Ovary (tissue), 9 donors: ENCODE data around the gene FOXO6. TPM values are rescaled to one million over a fixed set of nuclear protein-coding genes. Genes with fewer than 3 reads are reported as not detected.
"Not testable (repeated sequence)": the region's sequence is repeated elsewhere in the genome, so short reads cannot be mapped to it uniquely, and the experiment has no call there.

Experiments
- DNase-seq, 5 donors: peaks; one replicate each; pipeline ENCODE4 v3.0.0-alpha.2; 2019 to 2020
- H3K27ac ChIP-seq, 2 donors: fragments of 200-600 bp; one replicate each; pipeline versions ENCODE4 v1.5.1 to v1.8.0; 2019 to 2022
- H3K27me3 ChIP-seq: fragments of 200-600 bp; one replicate; pipeline ENCODE4 v1.8.0; 2022
- H3K36me3 ChIP-seq: fragments of 200-600 bp; sonication (generic); one replicate; pipeline ENCODE4 v1.5.1; 2019
- H3K4me1 ChIP-seq: one replicate; pipeline ENCODE4 v1.8.1; 2013; ENCODE audit warnings: mild to moderate bottlenecking, moderate library complexity; ENCODE audit not compliant: insufficient read depth
- H3K4me3 ChIP-seq: fragments of 200-600 bp; sonication (generic); one replicate; pipeline ENCODE4 v1.5.1; 2017
- H3K9me3 ChIP-seq, 2 donors: fragments of 200-600 bp in 1 of 2; sonication (generic) in 1 of 2; one replicate each; pipeline versions ENCODE4 v1.5.1 to v1.8.1; 2013 to 2019; ENCODE audit warnings: mild to moderate bottlenecking in 1 of 2, moderate library complexity in 1 of 2
- EP300 ChIP-seq: sonication (generic); formaldehyde crosslinking; IDR thresholded peaks from one replicate; pipeline ENCODE4 v1.6.1; 2017; ENCODE audit warnings: antibody characterized with exemption
- POLR2A ChIP-seq: fragments of 450-650 bp; IDR thresholded peaks from one replicate; pipeline ENCODE4 v1.6.1; 2017; ENCODE audit warnings: antibody characterized with exemption, mild to moderate bottlenecking, moderate library complexity
- WGBS, 3 donors: extraction: QIAGEN DNeasy Blood & Tissue Kit in 1 of 3; methylation state at CpG; one replicate each; pipeline versions ENCODE4 v1.1.5 to v1.1.7; 2013 to 2017; 5-methylcytosine and 5-hydroxymethylcytosine counted together
- intact Hi-C, 4 donors: fragments of 100-400 bp; cut with DNase I; formaldehyde crosslinking; loops; one replicate each; pipeline versions ENCODE4 v1.11.0 to v1.15.1; 2022 to 2023
- polyA plus RNA-seq, 2 donors: library from polyadenylated mRNA; stranded (reverse); fragments of 200-250 nt in 1 of 2; fragments of 350-450 nt in 1 of 2; fragmentation: Illumina TruSeq in 1 of 2; extraction: RNeasy Lipid Tissue Mini Kit (QIAGEN cat#74804) in 1 of 2; gene quantifications; one replicate each; pipeline ENCODE4 v1.2.3, GENCODE V29; 2013 to 2014
- total RNA-seq, 7 donors: library from RNA; depleted of rRNA in 2 of 7; stranded (reverse); fragments of >200 nt in 2 of 7; fragmentation: NEBNext Ultra II Directional in 3 of 7; extraction: Animal tissue kit (Norgen Biotek cat#: 25700) in 3 of 7; gene quantifications; one replicate each; pipeline versions ENCODE4 v1.1.0 to v1.2.4, GENCODE V29; 2016 to 2023
- TF ChIP-seq, protein P1 (sequence below), 3 donors: fragments of 450-650 bp in 2 of 3; fragments of 200-600 bp in 1 of 3; IDR thresholded peaks; one replicate each; pipeline versions ENCODE4 v1.5.1 to v1.8.0; 2016 to 2022; ENCODE audit warnings: antibody characterized with exemption in 3 of 3, mild to moderate bottlenecking in 1 of 3
- donor health status: DM: no; HTN: no; CAD: no; lungs with moderate emphysema.
- donor health status: DM: no; HTN: no; CAD: no.
- donor health status: Bipolar disorder and iron deficiency.
- donor health status: DM: yes; HTN: yes; CAD: no.
- donor health status: DM: no; HTN: no; CAD: no.
- donor health status: DM: yes; HTN: yes; CAD: no.

FOXO6 gene
- total and polyA plus RNA-seq, 9 donors, result 0.90 to 18.9 (median 6.1) TPM

DNA sequence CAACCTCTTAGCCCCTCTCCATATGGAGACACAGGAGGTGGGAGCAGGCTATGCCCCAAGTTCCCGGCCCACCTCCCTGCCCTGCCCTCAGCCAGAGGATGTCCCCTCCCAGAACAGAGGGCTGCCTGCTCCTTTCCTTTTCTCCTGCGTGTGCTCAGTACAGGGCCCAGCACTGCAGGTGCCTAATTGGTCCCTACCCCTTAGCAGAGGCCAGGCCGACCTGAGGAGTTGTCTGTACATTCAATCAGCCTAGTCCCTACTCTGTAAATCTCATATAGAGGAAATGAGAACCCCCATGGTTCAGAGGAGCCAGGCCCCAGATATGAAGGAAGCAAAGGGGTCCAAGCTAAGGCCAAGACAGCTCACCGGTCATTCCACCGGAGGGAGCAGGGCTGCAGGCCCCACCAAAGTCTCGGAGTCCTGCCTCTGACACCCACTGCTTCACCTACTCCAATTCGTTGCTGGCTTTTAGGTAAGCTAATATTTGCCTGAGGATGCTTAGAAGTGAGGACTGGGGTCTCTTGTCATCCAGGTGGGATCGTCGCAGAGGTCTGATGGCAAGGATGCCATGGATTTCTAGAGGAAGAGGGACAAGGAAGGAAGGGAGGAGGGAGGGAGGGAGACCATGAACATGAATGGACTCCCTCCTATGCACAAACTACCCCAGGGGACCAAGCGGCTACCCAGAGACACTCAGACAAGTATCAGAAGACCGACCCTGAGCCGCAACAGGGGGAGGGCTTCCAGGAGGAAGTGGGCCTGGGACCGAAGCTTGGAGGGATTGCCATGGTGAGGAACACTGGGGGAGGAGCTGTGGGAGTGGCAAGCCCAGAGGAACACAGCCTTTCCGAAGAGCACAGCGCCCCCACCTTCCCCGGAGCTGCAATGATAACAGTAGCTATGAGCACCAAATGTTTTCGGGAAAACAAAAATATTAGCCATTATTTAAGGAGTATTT lies 30.4 kb upstream of the FOXO6 start:
- DNase-seq, result no peak
- no peaks in the 10 kb centered on the region for H3K9me3 ChIP-seq
- intact Hi-C loops, result no loop called here
- no peak overlapping the region for H3K27ac ChIP-seq
- TF ChIP-seq POLR2A, result no peak
- no peak for TF ChIP-seq EP300
- TF ChIP-seq, protein P1, sequence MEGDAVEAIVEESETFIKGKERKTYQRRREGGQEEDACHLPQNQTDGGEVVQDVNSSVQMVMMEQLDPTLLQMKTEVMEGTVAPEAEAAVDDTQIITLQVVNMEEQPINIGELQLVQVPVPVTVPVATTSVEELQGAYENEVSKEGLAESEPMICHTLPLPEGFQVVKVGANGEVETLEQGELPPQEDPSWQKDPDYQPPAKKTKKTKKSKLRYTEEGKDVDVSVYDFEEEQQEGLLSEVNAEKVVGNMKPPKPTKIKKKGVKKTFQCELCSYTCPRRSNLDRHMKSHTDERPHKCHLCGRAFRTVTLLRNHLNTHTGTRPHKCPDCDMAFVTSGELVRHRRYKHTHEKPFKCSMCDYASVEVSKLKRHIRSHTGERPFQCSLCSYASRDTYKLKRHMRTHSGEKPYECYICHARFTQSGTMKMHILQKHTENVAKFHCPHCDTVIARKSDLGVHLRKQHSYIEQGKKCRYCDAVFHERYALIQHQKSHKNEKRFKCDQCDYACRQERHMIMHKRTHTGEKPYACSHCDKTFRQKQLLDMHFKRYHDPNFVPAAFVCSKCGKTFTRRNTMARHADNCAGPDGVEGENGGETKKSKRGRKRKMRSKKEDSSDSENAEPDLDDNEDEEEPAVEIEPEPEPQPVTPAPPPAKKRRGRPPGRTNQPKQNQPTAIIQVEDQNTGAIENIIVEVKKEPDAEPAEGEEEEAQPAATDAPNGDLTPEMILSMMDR (IDR thresholded peaks at IDR 0.05), result no peak
- no peaks in the 10 kb centered on the region for H3K36me3 ChIP-seq
- no peak overlapping the region for H3K4me3 ChIP-seq
- no peaks in the 10 kb centered on the region for H3K27me3 ChIP-seq
- no peaks in the 10 kb centered on the region for H3K4me1 ChIP-seq
- WGBS, 3 donors, result 55 to 69% (median 61%) methylated on average over 17 of the region's 17 CpGs

DNA sequence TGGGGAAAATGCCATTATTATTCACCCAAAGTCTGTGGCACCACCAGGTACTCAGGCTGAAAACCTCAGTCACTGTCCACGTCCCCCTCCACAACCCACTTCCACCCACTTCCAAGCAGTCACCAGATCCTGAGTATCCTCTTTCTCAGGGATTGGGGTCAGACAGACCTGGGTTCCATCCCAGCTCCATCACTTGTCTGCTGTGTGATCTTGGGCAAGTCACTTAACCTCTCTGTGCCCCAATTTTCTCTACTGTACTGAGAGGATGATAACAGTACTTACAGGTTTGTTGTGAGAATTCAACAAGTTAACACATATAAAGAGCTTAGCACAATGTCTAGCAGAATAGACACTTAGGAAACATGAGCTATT lies 29.7 kb upstream of the FOXO6 start:
- Histone ChIP-seq H3K9me3 (no peaks in the 10 kb centered on the region), H3K27me3 (no peaks in the 10 kb centered on the region), H3K27ac (no peak overlapping the region), H3K4me1 (no peaks in the 10 kb centered on the region), H3K4me3 (no peak overlapping the region), H3K36me3 (no peaks in the 10 kb centered on the region)
- TF ChIP-seq POLR2A (no peak), EP300 (no peak)
- TF ChIP-seq, protein P1 (IDR thresholded peaks at IDR 0.05), result no peak
- no peak for DNase-seq
- WGBS, 3 donors, result 48 to 68% (median 63%) methylated on average over 1 of the region's 1 CpG
- intact Hi-C loops, result no loop called here

DNA sequence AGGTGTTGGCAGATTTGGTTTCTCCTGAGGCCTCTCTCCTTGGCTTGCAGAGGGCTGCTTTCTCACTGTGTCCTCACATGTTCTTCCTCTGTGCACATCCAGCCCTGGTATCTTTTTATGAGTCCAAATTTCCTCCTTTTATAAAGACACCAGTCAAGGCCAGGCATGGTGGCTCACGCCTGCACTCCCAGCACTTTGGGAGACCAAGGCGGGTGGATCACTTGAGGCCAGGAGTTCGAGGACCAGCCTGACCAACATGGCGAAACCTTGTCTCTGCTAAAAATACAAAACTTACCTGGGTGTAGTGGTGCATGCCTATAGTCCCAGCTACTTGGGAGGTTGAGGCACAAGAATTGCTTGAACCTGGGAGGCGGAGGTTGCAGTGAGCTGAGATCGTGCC lies 29.1 kb upstream of the FOXO6 start:
- H3K4me1 ChIP-seq, H3K27ac ChIP-seq, H3K36me3 ChIP-seq, H3K4me3 ChIP-seq, intact Hi-C loops, H3K27me3 ChIP-seq, H3K9me3 ChIP-seq: not testable (repeated sequence)
- peak in 1 of 5 donors; percentile 1 for DNase-seq
- WGBS, 3 donors, result 92 to 96% (median 95%) methylated on average over 6 of the region's 6 CpGs

DNA sequence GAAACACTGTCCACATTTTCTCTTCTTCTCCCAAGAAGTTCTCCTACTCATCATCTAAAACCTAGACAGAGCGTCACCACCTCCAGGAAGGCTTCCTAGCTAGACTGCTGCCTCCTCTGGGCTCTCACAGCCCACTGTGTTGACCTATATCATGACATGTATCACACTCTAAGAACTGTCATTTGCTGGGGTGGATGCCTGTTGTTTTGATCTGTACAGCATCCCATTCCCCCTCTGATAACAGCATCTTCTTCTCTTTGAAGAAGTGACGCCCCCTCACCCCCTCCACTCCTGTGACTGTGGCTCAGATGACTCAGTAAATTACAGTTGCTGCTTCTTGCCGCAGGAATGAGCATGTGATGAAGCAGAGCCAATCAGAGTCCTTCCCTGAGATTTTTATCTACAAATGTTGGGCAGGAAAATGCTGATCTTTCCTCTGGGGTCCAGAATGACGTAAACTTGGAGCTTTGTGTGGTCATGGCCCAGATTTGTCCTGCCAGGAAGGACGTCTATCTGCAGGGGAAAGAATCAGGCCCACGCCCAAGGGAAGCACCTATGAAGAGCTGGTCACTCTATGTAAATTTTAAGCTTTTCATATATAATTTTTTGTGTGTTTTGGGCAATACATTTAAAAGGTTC lies 28.0 kb upstream of the FOXO6 start:
- no peaks in the 10 kb centered on the region for H3K9me3 ChIP-seq
- intact Hi-C loops, result no loop called here
- TF ChIP-seq POLR2A (no peak), EP300 (no peak)
- TF ChIP-seq, protein P1 (IDR thresholded peaks at IDR 0.05), result no peak
- H3K4me3 ChIP-seq, result no peak overlapping the region
- WGBS, 3 donors, result 50 to 61% (median 55%) methylated on average over 6 of the region's 6 CpGs
- no peaks in the 10 kb centered on the region for H3K36me3 ChIP-seq
- DNase-seq, result peak in 1 of 5 donors; percentile 0
- no peaks in the 10 kb centered on the region for H3K27me3 ChIP-seq
- H3K4me1 ChIP-seq, result no peaks in the 10 kb centered on the region
- H3K27ac ChIP-seq, result no peak overlapping the region

DNA sequence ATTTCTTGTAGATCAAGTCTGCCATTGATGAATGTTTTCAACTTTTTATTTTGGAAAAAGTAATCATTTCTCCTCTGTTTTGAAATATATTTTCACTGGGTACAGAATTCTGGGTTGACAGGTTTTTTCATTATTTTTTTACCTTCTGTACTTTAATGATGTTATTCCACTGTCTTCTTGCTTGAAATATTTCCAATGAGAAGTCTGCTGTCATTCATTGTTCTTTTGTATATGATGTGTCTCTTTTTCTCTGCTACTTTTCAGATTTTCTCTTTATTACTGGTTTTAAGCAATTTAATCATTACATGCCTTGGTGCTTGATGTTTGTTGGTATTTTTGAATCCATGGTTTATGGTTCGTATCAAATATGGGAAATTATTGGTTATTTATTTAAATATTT lies 22.4 kb upstream of the FOXO6 start:
- 85 to 92% (median 91%) methylated on average over 1 of the region's 1 CpG for WGBS, 3 donors
- Histone ChIP-seq H3K27me3 (no peaks in the 10 kb centered on the region), H3K27ac (no peak overlapping the region), H3K36me3 (no peaks in the 10 kb centered on the region), H3K9me3 (no peaks in the 10 kb centered on the region), H3K4me1 (no peaks in the 10 kb centered on the region), H3K4me3 (no peak overlapping the region)
- intact Hi-C loops, result no loop called here
- TF ChIP-seq EP300 (no peak), POLR2A (no peak)
- TF ChIP-seq, protein P1 (IDR thresholded peaks at IDR 0.05), result no peak
- no peak for DNase-seq
